HG02759 (cell line): ENCODE results near the gene DNER.

ENCODE experiments used
- ATAC-seq: cut with Tn5 transposase; IDR thresholded peaks from one replicate; pipeline ENCODE4 v1.9.1; 2021; ENCODE audit warnings: mild to moderate bottlenecking, moderate library complexity; ENCODE audit not compliant: unreplicated experiment

The DNER gene

GRCh38 chr2:229575569-229576315, 138.6 kb downstream of the DNER start:
- no peak for ATAC-seq

GRCh38 chr2:229572507-229573271, 141.7 kb downstream of the DNER start:
- ATAC-seq = no peak

DNA sequence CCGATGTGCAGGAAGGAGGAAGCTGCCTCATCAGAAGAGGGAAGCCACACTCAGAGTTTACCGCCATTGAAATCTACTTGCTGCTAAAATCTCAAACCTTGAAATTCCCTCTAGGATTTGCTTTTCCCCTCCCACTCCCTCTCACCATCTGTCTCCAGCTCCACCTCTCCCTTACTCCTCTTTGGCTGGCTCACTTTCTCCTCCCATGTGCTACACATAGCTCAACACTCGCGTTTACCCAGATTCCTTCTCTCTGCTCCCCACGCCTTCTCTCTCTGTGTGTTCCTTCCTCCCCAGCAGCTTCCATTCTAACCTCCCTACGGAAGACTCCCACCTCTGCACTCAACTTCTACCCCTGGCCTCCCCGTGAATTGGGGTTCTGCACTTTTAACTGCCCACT, 143.1 kb downstream of the DNER start:
- ATAC-seq = no peak

DNA sequence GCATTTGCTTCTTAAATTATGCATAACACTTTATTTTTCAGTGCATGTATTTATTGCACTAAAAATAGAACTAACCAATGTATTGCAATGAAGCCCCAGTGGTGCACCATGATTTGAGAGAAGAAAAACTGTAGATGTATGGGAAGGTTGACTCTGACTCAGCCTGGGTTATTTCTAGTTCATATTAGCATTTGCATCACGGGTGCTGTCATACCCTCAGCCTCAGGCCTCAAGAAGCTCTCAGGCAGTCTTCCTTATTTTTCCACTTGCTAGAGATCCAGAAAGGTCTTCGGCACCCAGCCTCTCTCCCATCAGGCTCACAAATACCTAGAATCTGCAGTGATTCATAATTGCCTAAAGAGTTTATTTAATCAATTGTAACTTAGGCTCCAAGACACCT, 148.0 kb downstream of the DNER start:
- ATAC-seq = no peak

DNA sequence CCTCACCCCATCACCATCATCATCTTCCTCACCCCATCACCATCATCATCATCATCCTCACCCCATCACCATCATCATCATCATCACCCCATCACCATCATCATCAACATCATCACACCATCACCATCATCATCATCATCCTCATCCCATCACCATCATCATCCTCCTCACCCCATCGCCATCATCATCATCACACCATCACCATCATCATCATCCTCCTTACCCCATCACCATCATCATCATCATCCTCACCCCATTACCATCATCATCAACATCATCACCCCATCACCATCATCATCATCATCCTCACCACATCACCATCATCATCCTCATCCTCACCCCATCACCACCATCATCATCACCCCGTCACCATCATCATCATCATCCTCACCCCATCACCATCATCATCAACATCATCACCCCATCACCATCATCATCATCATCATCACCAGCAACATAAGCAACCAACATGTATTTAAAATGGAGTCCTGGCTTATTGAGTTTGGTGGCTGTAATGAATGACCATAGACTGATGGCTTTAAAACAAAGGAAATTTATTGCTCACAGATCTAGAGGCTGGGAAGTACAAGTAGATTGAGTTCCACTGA, 150.0 kb downstream of the DNER start:
- ATAC-seq = no peak

DNA sequence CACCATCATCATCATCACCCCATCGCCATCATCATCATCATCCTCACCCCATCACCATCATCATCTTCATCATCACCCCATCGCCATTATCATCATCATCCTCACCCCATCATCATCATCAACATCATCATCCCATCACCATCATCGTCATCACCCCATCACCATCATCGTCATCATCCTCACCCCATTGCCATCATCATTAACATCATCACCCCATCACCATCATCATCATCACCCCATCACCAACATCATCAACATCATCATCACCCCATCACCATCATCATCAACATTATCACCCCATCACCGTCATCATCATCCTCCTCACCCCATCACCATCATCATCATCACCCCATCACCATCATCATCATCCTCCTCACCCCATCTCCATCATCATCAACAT, 151.0 kb downstream of the DNER start:
- no peak for ATAC-seq

- ATAC-seq = no peak
Observed at GRCh38 chr2:229562472-229563127, 151.8 kb downstream of the DNER start.

DNA sequence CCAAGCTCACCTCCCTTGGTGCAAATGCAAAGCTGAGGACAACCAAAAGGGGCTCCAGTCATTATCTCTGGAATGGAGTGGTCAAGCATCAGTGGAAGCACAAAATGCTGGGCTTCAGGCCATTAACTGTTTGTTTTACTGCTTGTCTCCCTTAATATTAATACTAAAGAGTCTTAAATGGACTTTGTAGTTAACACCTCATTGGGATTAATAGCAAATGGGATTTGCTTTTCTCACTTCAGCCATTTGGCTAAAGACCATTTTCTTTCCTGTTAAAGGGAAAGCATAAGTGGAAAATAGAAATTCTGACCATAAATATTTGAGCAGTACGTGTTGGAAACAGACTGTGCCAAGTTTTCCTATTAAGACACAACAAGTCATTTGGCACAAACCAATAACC, 154.4 kb downstream of the DNER start:
- no peak for ATAC-seq

GRCh38 chr2:229553091-229553490, 161.3 kb downstream of the DNER start:
- no peak for ATAC-seq

DNA sequence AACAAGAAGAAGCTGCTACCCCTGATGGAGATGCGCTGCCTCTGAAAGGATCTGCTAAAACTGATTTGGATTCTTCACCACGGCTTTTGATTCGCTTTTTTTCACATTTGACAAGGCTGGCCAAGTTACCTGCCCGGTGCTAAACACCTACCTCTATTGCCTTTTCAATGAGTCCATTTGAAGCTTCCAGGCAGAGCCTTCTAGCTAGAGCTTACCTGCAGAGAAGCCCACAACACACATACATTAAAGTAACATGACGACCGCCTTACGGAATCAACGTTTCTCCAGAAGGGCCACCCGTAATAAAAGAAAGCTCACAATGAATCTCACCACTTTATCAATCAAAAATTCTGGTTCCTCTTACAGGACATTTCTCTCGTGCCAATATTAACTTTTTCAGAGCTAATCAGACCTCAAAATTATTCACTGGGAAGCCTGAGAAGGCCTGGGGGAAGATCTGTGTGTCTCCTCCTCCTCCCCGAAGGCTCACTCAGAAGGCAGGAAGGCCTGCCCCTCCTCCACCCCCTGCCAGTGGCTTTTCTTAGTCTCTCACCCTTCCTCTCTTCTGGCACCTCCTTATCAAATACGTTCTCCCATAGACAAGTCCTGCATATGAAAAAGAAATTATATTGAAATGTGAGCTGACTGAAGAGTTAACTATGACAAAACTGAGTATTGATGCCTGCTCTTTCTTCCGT, 171.0 kb downstream of the DNER start:
- ATAC-seq = no peak

DNA sequence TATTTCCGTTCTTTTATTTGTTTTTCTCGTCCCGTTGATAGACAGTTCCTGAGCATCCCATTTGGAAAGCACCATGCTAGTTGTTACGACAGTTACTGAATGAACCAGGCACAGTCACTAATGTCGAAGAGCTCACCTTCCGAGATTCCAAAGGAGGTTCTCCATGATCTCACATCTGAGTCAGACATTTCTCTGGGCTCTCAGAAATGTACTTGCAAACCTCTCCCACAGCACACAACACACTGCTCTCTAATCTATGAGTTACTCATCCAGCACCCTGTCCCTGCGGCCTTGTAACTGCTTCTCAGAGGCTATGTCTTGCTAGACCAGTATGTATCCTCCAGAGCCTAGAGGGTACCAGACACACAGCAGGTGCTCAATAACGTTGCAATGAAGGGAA, 174.7 kb downstream of the DNER start:
- no peak for ATAC-seq

DNA sequence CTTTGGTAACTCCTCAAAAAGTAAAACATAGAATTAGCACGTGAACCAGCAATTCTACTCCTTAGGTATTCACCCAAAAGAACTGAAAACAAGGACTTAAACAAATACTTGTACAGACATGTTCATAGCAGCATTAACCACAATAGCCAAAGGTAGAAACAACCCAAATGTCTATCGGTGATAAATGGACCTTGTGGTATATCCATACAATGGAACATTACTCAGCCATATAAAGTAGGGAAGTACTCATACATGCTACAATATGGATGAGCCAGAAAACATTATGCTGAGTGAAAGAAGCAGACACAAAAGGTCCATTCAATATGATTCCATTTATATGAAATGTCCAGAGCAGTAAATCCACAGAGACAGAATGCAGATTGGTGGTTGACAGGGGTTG, 182.8 kb downstream of the DNER start:
- ATAC-seq = no peak

GRCh38 chr2:229530434-229530833, 183.9 kb downstream of the DNER start:
- no peak for ATAC-seq

DNA sequence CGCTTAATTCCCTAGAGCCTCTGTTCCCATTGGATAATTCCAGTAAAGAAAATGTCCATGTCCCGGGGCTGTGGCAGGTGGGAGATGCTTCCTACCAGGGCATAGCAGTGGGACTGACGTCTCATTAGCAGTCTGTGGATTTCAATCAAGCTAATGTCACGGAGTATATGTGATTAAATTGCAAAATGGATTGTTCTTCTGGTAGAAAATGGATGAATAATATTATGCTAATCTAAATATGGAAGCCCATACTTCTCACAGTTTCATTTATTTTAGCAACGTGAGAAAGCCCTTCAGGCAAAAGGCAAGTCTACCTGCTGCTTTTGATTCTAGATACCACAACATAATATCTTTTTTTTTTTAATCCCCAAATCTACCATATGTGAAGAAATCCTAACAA, 185.5 kb downstream of the DNER start:
- ATAC-seq = no peak

- no peak for ATAC-seq
Observed at GRCh38 chr2:229526951-229527350, 187.4 kb downstream of the DNER start.

DNA sequence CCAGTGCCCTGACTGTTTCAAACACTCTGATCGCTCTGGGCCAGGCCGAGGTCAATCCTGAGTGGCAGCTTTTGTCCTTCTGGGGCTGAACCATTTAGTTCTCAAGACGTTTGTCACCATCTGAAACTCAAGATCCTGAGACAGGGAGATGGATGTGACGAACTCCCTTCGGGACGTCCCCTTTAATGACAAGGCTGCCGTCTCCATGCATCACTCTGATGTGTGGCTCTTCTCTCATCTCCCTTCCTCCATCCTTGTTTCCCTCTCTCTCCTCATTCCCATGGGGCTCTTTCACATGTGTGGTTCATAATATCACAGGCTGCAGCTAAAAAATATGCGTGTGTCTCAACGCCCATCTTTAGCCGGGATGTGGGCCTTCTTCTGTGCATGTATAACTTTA, 189.6 kb downstream of the DNER start:
- ATAC-seq = no peak

DNA sequence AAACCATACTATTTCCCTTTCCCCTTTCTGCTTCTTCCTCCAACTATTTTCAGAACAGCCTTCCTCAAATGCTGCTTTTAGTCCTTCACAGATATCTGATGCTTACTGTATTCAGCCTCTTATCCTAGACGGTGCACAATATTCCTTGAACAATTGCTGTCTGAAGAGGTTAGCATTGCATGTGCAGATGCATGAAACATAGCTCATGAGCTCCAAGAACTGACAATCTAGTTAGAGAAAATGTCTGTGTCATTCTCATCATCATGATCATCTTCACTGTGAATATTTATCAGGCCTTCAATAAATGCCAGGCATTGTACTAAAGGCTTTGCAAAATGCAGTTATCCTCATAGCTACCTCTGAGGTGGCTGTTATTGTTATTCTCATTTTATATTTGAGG, 190.7 kb downstream of the DNER start:
- ATAC-seq = no peak

- ATAC-seq = no peak
Observed at GRCh38 chr2:229521576-229521975, 192.8 kb downstream of the DNER start.

DNA sequence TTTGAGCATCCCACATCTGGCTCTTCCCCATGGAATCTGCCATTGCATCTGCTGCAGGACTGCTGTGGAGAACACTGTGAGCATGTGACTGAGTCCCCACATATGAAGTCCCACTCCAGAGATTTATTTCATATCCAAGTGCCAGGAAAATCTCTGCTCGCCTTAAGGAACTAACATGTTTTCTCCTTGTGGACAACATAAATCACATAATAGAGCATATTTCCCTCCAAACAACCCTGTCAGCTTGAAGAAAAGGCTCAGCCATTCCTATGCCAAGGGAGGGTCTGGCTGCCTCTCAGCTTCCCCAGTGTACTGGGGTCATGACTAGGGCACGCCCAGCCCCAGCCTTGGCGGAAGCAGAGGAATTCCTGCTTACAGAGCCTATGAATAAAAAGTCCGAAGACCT, 193.7 kb downstream of the DNER start:
- ATAC-seq = no peak

GRCh38 chr2:229519655-229520430, 194.5 kb downstream of the DNER start:
- ATAC-seq = peak; percentile 56
